ENCODE results near the gene DDX10.
"Not testable (repeated sequence)": the region's sequence is repeated elsewhere in the genome, so short reads cannot be mapped to it uniquely, and the experiment has no call there.

DDX10 gene

DNA sequence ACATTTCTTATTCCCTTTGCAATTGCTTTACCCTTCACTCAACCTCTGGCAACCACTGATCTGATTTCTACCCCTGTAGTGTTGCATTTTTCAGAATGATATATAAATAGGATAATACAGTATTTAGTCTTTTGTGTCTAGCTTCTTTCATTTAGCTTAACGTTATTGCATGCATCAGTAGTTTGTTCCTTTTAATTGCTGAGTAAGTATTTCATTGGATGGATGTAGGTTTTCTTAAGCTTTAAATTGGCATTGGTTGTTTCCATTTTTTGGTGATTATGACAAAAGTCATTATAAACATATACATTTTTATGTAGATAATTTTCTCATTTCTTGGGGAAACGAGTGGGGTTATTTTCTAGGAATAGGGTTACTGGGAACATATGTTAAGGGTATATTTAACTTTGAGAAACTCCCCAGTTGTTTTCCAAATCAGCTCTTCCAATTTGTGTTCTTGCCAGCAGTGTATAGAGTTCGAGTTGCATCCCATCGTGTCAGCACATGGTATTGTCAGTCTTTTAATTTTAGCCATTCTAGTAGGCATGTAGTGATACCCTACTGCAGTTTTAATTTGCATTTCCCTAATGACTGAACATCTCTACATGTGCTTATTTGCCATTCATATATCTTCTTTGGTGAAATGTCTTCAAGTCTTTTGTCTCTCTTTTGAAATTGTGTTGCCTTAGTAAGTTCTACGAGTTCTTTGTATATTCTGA is 60.3 kb downstream of the DDX10 start:
- no peak for DNase-seq

DNA sequence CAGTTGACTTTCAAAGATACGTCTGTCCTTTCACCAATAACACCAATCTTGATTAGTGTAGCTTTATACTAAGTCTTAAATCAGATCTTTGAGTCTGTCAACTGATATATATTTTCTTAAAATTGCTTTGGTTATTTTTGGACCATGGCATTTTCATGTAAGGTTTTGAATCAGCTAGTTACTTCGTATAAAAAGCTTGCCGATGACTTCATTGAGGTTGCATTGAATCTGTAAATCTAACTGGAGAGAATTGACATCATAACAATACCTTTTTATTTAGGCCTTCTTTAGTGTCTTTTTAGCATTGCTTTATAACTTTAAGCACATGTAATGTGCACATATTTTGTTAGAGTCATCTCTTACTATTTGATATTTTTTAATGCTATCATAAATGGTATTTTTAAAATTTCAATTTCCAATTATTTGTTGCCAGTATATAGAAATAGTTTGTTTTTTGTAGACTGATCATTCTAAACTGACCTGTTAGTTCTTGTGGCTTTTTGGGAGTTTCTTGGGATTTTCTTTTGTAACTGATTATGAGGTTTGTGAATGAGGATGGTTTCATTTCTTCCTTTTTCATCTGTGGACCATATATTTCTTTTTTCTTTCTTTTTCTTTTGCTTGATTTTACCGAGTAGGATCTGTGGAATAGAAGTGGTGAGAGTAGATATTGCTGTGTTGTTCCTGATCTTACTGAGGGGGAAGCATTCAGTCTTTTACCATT is 61.4 kb downstream of the DDX10 start:
- DNase-seq = no peak

DNA sequence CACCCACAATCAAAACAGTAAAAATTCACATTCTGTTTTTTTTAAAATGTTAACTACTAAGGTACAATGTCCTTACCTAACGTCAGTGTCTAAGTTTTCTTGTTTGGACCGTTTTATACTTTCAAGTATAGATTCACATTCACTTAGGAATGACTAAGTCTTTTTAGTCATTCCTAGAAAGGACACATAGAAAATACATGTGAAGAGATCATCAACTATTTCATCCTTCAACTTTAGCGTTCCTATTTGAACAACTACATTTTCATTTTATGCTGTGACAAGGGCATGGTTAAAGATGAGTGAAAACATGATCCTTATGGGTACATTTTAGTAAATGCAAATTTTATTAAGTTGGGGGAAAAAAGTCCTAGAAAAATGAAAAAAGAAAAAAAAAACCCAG is 62.8 kb downstream of the DDX10 start:
- DNase-seq = no peak

DNA sequence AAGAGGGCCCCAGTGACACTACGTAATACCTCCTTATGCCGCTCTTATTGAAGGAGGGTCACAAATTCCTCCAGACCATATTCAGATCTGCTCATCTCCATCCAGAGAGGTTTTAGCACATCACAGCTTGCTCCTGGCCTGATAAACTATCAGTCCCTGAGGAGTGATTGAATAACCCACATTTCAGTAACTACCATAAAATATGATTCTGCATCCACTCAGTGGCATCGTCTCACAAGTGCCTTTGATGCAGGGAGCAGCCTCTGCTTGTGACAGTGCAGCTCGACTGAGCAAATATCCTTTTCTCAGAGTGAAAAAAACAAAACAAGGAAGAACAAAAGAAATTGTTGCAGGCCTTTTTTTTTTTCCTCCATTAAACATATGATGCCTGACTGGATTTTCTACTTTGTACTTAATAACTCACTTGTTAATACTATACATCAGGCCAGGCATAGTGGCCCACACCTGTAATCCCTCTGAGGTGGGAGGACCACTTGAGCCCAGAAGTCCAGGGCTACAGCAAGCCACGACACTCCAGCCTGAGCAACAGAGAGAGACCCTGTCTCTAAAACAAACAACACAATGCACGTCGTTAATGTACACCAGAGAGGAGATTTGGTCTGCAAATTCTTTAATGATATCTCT is 64.5 kb downstream of the DDX10 start:
- DNase-seq = no peak

DNA sequence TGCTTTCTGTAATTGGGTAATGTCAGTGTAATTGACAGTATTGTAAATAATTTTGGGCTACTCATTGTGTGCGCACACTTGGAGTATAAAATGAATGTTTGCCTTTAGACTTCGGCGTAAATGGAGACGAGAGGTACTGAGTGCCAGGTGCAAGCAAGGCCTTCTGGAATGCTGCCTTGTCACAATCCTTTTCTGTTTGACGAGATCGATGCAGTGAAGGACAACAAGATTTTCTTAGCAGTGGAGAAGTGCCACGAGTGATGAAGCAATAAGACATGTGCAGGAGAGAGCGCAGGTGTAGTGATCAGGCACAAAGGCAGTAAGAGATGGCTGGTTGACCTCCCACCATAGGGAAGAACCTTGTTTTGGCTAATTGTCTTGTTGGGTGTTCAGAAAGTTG is 67.5 kb downstream of the DDX10 start:
- no peak for DNase-seq

DNA sequence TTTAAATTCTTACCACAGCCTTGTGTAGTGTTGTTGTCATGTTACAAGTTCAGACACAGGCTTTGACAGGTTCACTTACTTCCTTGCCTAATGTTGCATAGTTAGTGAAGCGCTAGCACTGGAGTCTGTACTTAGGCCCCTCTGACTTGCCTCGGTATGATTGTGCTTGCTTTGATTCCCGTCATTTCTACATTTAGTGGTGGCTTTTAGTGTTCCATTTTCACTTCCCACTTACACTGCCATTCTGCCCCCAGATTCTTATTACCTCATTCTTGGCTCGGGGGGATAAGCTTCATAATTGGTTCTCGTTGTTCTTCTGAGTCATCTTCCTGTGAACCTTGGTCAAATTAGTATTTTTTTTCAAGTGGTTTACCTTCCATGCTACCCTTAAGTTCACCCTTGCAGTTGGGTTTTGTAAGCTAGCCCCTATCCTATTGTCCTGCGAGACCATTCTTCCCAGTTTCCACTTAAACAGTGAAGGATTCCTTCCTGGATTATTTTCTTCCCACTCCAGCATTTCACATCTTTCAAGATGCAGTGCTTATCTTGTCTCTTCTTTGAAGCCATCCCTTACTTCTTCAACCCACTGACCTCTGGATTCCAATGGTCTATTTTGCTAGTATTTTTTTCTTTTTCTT is 68.7 kb downstream of the DDX10 start:
- no peak for DNase-seq

DNA sequence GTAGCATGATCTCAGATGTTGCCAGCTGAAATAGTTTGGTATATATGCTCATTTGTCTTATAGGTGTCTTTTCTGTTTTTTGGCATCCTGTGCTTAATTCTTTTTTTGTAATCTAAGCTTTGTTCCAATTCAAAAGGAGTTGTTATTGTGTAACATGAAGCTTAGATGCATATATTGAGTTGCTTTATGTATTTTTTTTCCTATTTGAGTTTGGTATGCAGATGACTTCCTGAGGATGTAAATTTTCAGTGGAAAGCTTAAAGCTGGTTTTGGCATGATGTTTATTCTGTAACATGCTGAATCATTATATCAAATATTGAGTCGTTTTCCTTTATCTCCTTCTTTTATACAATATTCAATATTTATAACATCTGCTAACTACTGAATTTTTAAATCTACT is 69.4 kb downstream of the DDX10 start:
- DNase-seq = no peak

DNA sequence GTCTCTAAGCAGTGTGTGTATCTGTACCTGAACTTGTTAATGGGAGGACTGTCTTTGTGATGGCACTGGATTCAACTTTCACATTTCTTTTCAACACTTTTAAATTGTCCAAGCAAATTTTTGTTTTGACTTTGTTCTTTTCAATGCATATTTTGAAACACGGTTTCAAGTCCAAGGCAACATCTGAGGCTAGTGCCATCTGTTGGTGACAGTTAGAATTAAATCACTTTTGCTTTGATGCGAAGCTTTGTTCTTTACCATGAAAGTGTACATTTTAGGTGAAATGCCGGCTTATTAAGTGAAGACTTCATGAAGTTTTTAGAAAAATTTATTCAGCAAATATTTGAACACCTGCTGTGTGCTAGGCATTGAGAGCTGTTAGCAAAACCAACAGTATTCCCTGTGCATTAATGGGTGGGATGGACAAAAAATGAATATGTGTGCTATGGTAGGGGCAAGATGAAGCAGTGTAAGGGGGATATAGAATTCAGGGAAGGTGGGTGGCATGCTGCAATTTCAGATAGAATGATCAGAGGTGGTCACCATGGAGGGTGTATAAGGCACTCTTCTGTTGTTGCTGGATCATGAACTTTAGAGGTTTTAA is 70.2 kb downstream of the DDX10 start:
- DNase-seq = peak; percentile 45

DNA sequence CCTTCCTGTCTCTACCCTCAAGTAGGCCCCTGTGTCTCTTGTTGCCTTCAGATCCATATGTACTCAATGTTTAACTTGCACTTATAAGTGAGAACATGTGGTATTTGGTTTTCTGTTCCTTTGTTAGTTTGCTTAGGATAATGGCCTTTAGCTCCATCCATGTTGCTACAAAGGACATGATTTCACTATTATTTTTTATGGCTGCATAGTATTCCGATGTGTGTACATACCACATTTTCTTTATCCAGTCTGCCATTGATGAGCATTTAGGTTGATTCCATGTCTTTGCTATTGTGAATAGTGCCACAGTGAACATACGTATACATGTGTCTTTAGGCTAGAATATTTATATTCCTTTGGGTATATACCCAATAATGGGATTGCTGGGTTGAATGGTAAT is 75.3 kb downstream of the DDX10 start:
- DNase-seq = not testable (repeated sequence)

DNA sequence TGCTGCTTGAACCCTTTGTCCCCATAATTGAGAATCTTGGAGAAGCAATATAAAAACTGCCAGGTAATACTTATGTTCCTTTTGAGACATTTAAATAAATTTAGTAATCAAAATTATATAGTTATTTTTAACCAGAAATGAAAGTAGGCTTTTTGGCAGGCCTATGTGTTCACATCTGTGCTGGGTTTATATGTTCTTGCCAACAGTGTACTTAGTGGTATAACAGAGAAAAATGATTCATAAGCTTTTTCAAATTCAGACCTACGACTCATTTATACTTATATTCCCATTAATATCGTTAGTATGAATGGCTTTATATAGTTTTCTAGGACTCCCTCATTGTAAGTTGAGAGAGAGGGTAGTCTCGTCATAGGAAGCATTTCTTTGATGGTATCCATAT is 79.0 kb downstream of the DDX10 start:
- DNase-seq = no peak

DNA sequence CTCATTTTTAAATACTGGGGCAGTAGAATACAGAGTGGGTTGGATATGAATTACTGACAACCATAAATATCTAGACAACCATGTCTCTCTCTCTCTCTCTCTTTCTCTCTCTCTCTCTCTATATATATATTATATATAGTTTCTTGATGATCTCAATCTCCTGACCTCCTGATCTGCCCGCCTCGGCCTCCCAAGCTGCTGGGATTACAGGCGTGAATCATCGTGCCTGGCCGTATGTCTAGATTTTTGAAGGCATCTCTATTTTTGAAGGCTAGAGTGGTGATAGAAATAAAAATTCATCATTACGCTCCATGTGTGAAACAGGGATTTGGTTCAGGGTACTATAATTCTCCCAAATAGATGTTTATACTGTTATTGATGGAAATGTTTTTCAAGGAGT is 84.1 kb downstream of the DDX10 start:
- DNase-seq = no peak

DNA sequence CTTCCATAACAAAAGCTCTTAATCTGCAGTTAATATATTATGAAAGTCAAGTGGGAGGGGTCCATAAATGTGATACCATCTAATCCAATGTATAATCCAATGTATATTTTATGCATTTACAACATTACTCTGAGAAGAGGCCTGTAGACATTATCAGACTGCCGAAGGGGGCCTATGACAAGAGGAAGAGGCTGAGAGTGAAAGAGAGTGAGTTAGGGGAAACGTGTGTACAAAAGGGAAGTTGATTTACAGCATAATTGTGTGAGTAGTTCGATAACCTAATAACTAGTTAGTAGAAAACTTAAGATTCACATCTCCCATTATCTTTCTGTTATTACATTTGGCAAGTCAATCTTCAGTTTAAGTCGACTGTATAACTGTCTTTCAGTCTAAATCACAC is 86.6 kb downstream of the DDX10 start:
- no peak for DNase-seq

DNA sequence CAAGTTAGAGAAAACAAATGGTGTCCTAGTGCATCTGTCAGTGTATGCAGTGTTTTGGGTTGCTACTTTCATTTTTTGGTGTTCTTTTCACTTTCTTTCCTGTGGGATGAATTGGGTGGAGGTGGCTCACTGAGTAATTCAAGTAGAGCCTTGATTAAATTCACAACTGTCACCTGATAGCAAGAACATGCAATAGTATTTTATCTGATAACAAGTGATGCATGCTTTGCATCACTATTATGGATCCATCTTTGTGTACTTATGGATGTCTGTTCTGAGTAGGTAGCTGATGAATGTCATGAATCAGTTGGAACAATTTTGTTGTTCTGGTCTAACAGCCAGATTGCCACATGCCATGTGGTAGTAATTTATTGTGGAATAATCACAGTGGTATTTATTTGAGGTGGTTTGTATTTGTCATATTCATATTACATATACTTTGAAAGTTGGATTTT is 87.5 kb downstream of the DDX10 start:
- no peak for DNase-seq

DNA sequence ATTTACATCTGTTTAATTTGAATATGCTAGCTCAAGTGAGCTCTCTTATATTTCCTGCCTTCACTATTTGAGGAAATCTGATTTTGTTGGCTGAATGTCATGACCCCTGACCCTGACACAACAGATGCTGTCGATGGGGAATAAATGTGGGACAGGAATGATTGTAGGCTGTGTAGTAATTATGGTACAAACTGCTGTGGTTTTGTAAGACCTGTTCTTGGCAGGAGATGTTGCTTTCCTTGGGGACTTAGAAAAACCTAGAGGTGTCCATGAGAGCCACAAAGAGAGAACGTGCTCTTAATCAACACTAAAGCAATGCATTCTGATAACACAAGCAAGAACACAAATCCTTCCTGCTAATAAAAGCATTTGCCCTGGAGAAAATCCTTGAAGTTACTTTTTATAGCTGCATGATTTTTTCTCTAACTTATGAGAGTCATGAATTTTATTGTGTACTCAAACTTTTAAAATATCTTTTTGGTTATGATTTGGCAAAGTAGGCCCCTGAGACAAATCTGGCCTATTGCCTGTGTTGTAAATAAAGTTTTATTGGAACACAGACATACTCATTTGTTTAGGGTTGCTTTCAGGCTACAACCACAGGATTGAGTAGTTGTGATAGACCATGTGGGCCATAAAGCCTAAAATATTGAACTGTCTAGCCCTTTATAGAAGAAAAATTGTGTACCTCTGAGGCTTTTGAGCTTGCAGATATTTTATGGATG is 90.2 kb downstream of the DDX10 start:
- no peak for DNase-seq

DNA sequence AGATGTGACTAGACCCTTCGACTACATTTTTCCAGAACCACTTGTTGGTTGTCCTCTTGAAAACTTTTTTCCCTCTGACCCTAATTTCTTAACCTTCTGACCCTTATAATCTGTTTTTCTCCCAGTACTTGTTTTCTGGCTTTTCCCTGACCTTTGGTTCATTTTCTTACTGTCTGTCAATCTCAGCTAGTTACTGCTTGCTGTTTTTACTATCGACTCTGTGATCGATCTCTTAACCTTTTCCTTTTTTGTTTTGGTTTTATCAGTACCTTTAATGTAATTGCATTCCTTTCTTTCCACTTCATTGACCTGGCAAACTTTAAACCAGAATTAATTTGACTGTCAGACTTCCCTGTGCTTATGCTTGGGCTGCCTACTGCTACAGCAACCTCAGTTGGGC is 92.8 kb downstream of the DDX10 start:
- DNase-seq = no peak

DNA sequence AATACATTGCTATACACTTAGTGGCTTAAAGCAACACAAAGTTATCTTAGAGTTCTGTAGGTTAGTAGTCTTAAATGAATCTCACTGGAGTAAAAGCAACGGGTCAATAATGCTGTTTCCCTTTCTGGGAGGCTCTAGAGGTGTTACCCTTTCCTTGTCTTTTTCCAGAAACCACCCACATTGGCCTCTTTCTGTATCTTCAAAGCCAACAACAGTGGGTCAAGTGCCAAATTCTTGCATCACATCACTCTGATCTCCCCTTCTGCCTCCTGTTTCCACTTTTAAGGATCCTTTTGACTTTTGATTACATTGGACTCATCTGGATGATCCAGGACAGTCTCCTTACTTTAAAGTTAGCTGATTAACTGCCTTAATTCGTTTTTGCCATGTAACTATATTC is 93.6 kb downstream of the DDX10 start:
- DNase-seq = no peak

DNA sequence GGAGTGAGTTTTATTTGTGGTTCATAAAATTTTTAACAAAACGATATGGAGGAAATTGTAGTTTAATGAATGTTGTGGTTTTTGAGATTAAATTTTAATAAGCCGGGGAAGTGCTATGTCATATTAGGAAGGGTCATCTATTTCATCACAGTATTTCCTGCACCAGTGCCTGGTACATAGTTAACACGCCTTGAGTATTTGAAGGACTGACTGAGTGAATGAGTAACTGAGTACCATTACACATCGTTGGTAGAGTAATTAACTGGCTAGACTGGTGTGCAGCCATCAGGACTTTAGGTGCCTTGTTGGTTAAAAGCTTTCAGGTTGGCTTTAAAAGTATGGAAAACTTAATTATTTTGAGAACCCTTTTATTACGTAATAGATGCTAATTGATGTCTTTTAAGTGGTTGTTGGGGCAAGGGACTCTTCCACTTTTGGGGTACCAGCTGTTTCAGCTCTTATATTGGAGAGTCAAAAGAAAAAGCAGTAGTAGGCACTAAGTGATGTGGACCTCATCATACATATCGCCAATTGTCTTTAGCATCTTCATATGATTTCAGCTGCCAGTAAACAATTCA is 101.8 kb downstream of the DDX10 start:
- DNase-seq = no peak

DNA sequence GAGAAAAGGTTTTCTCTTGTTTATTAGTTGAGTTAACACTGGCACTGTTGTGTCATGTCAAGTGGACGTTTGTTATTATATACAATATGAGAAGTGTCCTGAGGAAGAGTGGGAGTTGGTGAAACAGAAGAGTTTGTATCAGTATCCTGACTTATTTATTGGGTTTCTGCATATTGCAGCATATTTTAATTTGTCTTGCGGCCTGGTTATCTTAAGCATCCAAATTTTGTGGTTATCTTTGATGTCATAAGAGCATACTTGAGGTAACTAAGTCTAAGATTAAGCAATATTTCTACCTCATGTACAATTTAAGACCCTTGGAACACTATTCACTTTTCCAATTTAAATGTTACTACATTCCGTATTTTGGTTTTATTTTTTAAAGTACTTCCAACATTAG is 103.5 kb downstream of the DDX10 start:
- DNase-seq = no peak

DNA sequence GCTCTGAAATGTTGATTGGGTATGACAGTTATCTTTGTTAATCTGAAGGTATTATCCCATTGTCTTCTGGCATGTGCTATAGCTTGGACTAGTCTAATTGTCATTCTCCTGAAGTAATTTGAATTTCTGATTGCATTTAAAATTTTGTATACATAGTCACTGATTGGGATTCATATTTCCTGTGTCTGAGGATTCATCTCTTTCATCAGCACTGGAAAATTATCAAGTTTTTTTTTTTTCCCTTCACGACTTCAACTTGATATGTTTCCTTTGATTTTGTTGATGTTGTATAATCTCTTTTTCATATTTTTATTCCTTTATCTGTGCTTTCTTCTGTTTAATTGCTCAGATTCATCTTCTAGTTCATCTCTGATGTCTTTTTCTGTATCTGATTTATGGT is 104.1 kb downstream of the DDX10 start:
- no peak for DNase-seq

DNA sequence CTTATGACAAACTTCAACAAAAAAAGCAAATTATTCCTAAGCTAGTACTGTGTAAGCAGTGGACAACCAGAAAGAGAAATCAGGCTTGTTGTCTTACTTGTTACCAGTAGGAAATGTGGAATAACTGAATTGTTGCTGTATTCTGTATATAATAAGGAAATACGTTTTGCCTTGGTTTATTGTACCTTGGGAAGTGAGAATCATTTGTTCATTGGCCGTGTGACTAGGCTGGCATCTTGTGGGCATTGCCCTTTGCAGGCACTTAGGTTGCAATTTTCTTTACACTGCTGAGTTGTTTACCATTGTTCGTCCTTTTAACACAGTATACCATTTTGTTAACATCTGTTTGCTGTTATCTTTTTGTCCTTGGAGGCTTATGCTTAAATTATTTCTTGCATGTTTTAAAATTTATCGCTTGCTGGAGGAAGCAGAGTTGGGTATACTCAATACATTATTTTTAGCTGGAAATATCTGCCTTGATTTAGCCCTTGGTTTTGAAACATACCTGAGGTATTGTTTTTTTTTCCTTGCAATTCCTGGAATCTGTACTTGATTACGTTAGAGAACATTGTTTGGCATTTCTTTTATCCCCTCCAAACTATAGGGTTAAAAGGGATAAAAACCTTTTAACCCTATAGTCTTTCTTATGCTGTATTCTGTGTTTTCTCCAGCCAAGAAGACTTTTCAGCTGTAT is 109.3 kb downstream of the DDX10 start:
- no peak for DNase-seq

DNA sequence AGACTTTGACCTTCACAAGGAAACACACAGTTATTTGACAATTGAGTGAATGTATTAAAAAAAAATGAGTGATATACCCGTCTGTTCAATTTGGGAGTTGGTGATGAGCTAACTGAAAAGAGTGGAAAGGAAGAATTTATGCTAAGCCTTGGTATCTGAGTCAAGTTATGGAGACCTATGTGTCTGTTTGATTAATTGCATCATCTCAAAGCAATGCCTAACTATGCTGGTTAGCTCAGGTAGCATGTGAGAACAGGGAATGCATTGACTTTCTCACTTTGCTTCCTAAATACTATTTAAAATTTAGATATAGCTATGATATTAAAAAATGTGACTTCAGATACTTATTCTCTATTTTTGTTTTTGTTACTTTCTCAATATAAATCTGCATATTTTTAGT is 110.5 kb downstream of the DDX10 start:
- no peak for DNase-seq

DNA sequence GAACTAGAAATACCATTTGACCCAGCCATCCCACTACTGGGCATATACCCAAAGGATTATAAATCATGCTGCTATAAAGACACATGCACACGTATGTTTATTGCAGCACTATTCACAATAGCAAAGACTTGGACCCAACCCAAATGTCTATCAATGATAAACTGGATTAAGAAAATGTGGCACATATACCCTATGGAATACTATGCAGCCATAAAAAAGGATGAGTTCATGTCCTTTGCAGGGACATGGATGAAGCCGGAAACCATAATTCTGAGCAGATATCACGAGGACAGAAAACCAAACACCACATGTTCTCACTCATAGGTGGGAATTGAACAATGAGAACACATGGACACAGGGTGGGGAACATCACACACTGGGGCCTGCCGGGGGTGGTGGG is 114.3 kb downstream of the DDX10 start:
- DNase-seq = not testable (repeated sequence)

Measured in RPMI8226 (cell line).